Stromal cell of bone marrow (primary cell): ENCODE results near the gene OR56B4.

ENCODE experiments used
- DNase-seq: peaks from one replicate; pipeline ENCODE4 v3.0.0-alpha.2; 2012; ENCODE audit warnings: low read depth

The OR56B4 gene

GRCh38 chr11:6151117-6151516, 43.6 kb downstream of the OR56B4 start:
- DNase-seq = no peak

- DNase-seq = no peak
These were observed 44.6 kb downstream of the OR56B4 start for GRCh38 chr11:6152126-6152525.

- DNase-seq = no peak
These were observed 49.3 kb downstream of the OR56B4 start for GRCh38 chr11:6156628-6157359.
